Activated CD4-positive, alpha-beta T cell treated with anti-CD3 and anti-CD28 coated beads, Interleukin-10, Interleukin-2, amounts not matched to agents 100 ng/mL and 50 ng/mL, durations not matched to agents 16 hours and 8 hours (primary cell): ENCODE data around the gene INPP5A.
"Not testable (repeated sequence)": the region's sequence is repeated elsewhere in the genome, so short reads cannot be mapped to it uniquely, and the experiment has no call there.

ENCODE experiments used
- DNase-seq: peaks from one replicate; pipeline ENCODE4 v3.0.0-alpha.2; 2020

INPP5A gene

GRCh38 chr10:132584081-132584480 lies 46.5 kb downstream of the INPP5A start:
- no peak for DNase-seq

GRCh38 chr10:132585732-132586722 lies 48.4 kb downstream of the INPP5A start:
- no peak for DNase-seq

GRCh38 chr10:132586739-132587138 lies 49.2 kb downstream of the INPP5A start:
- no peak for DNase-seq

- DNase-seq, result no peak
Measured at GRCh38 chr10:132587175-132587574, 49.6 kb downstream of the INPP5A start.

GRCh38 chr10:132588301-132589013 lies 50.9 kb downstream of the INPP5A start:
- peak; percentile 48 for DNase-seq

- no peak for DNase-seq
Measured at GRCh38 chr10:132589015-132589414, 51.4 kb downstream of the INPP5A start.

- DNase-seq, result no peak
Measured at GRCh38 chr10:132589681-132590080, 52.1 kb downstream of the INPP5A start.

- DNase-seq, result no peak
Measured at GRCh38 chr10:132590094-132590751, 52.6 kb downstream of the INPP5A start.

GRCh38 chr10:132590752-132591121 lies 53.1 kb downstream of the INPP5A start:
- DNase-seq, result no peak

GRCh38 chr10:132591166-132591971 lies 53.8 kb downstream of the INPP5A start:
- no peak for DNase-seq

GRCh38 chr10:132592790-132593383 lies 55.3 kb downstream of the INPP5A start:
- no peak for DNase-seq

- DNase-seq, result peak; percentile 33
Measured at GRCh38 chr10:132593389-132593788, 55.8 kb downstream of the INPP5A start.

GRCh38 chr10:132593900-132594876 lies 56.6 kb downstream of the INPP5A start:
- DNase-seq, result no peak

GRCh38 chr10:132595021-132595420 lies 57.4 kb downstream of the INPP5A start:
- no peak for DNase-seq

GRCh38 chr10:132595854-132596253 lies 58.3 kb downstream of the INPP5A start:
- no peak for DNase-seq

GRCh38 chr10:132596742-132597279 lies 59.2 kb downstream of the INPP5A start:
- DNase-seq, result no peak

- DNase-seq, result no peak
Measured at GRCh38 chr10:132597654-132598053, 60.1 kb downstream of the INPP5A start.

GRCh38 chr10:132599023-132599618 lies 61.5 kb downstream of the INPP5A start:
- not testable (repeated sequence) for DNase-seq

GRCh38 chr10:132599732-132600131 lies 62.1 kb downstream of the INPP5A start:
- DNase-seq, result no peak

GRCh38 chr10:132600416-132600815 lies 62.8 kb downstream of the INPP5A start:
- DNase-seq, result no peak
